WTC11 (cell line): ENCODE results near the gene ATF3. TPM values are rescaled to one million over a fixed set of nuclear protein-coding genes. Genes with fewer than 3 reads are reported as not detected.

ENCODE experiments used
- ATAC-seq: fragments of 200-7000 bp; cut with Tn5 transposase; 2 replicates; pipeline ENCODE4 v1.10.0; 2021; ENCODE audit warnings: mild to moderate bottlenecking, moderate library complexity
- CTCF ChIA-PET: fragments of 300-600 bp; sonication (Branson Sonifier 250); formaldehyde crosslinking; loops from one replicate; lab custom pipeline; 2021; ENCODE audit warnings: antibody characterized with exemption; lab: Charles Lee
- POLR2A ChIA-PET: fragments of 350-600 bp; sonication (Branson Sonifier 250); formaldehyde crosslinking; loops from one replicate; lab custom pipeline; 2021; ENCODE audit warnings: antibody characterized with exemption; lab: Charles Lee
- DNase-seq: peaks from one replicate; pipeline ENCODE4 v3.0.0; 2021; ENCODE audit warnings: low spot score
- H3K27ac Mint-ChIP-seq: 2 replicates; pipeline ENCODE4 v1.8.0; 2021; ENCODE audit warnings: mixed read lengths
- H3K27me3 Mint-ChIP-seq: 2 replicates; pipeline ENCODE4 v1.8.0; 2021; ENCODE audit warnings: low read depth, mild to moderate bottlenecking, moderate library complexity, mixed read lengths
- H3K36me3 Mint-ChIP-seq: 2 replicates; pipeline ENCODE4 v1.8.0; 2021; ENCODE audit warnings: mixed read lengths
- H3K4me1 Mint-ChIP-seq: 2 replicates; pipeline ENCODE4 v1.8.0; 2022; ENCODE audit warnings: mixed read lengths
- H3K4me3 Mint-ChIP-seq: 2 replicates; pipeline ENCODE4 v1.8.0; 2021; ENCODE audit warnings: mild to moderate bottlenecking, moderate library complexity, mixed read lengths
- H3K9me3 Mint-ChIP-seq: 2 replicates; pipeline ENCODE4 v1.8.0; 2021; ENCODE audit warnings: mixed read lengths
- JUN ChIP-seq: sonication (generic); formaldehyde crosslinking; IDR thresholded peaks from 2 replicates; pipeline ENCODE4 v1.8.0; 2023; ENCODE audit warnings: mild to moderate bottlenecking, missing genetic modification reagents
- MYBL2 ChIP-seq: sonication (generic); formaldehyde crosslinking; IDR thresholded peaks from 2 replicates; pipeline ENCODE4 v1.8.1; 2023; ENCODE audit warnings: mild to moderate bottlenecking, moderate library complexity, missing genetic modification reagents
- NFATC4 ChIP-seq: fragments of 250-450 bp; sonication (Bioruptor Pico); IDR thresholded peaks from 2 replicates; pipeline ENCODE4 v1.9.0; 2021; ENCODE audit warnings: mild to moderate bottlenecking
- NFE2L1 ChIP-seq: sonication (generic); formaldehyde crosslinking; IDR thresholded peaks from 2 replicates; pipeline ENCODE4 v1.8.1; 2023; ENCODE audit warnings: missing genetic modification reagents
- NR1H2 ChIP-seq: sonication (generic); formaldehyde crosslinking; IDR thresholded peaks from 2 replicates; pipeline ENCODE4 v1.9.0; 2021; ENCODE audit warnings: mild to moderate bottlenecking, moderate library complexity, missing genetic modification reagents
- NR3C1 ChIP-seq: sonication (generic); formaldehyde crosslinking; conservative IDR thresholded peaks from 2 replicates; pipeline ENCODE4 v1.8.1; 2023; ENCODE audit warnings: low read depth, mild to moderate bottlenecking, missing genetic modification reagents
- OVOL2 ChIP-seq: fragments of 250-450 bp; sonication (Bioruptor Pico); IDR thresholded peaks from 2 replicates; pipeline ENCODE4 v1.9.0; 2021; ENCODE audit warnings: mild to moderate bottlenecking, borderline replicate concordance
- RELA ChIP-seq: sonication (generic); formaldehyde crosslinking; IDR thresholded peaks from 2 replicates; pipeline ENCODE4 v1.8.1; 2022; ENCODE audit warnings: missing genetic modification reagents, mild to moderate bottlenecking, borderline replicate concordance
- ZNF219 ChIP-seq: sonication (generic); formaldehyde crosslinking; IDR thresholded peaks from 2 replicates; pipeline ENCODE4 v1.8.0; 2023; ENCODE audit warnings: missing genetic modification reagents, mild to moderate bottlenecking, borderline replicate concordance
- ZNF232 ChIP-seq: sonication (generic); formaldehyde crosslinking; IDR thresholded peaks from 2 replicates; pipeline ENCODE4 v1.8.0; 2022; ENCODE audit warnings: mild to moderate bottlenecking, missing genetic modification reagents
- ZNF671 ChIP-seq: fragments of 250-450 bp; sonication (Bioruptor Pico); IDR thresholded peaks from 2 replicates; pipeline ENCODE4 v1.8.0; 2021; ENCODE audit warnings: mild to moderate bottlenecking
- total RNA-seq: library from RNA; stranded (reverse); gene quantifications from 3 replicates; pipeline ENCODE4 v1.2.3, GENCODE V29; 2021
- TF ChIP-seq, protein P1 (sequence below): fragments of 200-600 bp; IDR thresholded peaks from 2 replicates; pipeline ENCODE4 v1.8.0; 2022; ENCODE audit warnings: antibody characterized with exemption
- TF ChIP-seq, protein P2 (sequence below): sonication (generic); formaldehyde crosslinking; IDR thresholded peaks from 2 replicates; pipeline ENCODE4 v1.8.1; 2023; ENCODE audit warnings: mild to moderate bottlenecking, missing genetic modification reagents, moderate library complexity
- TF ChIP-seq, protein P3 (sequence below): sonication (generic); formaldehyde crosslinking; IDR thresholded peaks from 2 replicates; pipeline ENCODE4 v1.8.1; 2023; ENCODE audit warnings: mild to moderate bottlenecking, missing genetic modification reagents
- TF ChIP-seq, protein P4 (sequence below): sonication (generic); formaldehyde crosslinking; conservative IDR thresholded peaks from 2 replicates; pipeline ENCODE4 v1.8.1; 2022; ENCODE audit warnings: mild to moderate bottlenecking, missing genetic modification reagents
- TF ChIP-seq, protein P5 (sequence below): fragments of 250-450 bp; sonication (Bioruptor Pico); conservative IDR thresholded peaks from 2 replicates; pipeline ENCODE4 v1.9.0; 2021; ENCODE audit warnings: mild to moderate bottlenecking
- TF ChIP-seq, protein P6 (sequence below): fragments of 250-450 bp; sonication (Bioruptor Pico); IDR thresholded peaks from 2 replicates; pipeline ENCODE4 v1.9.0; 2021; ENCODE audit warnings: mild to moderate bottlenecking
- TF ChIP-seq, protein P7 (sequence below): sonication (generic); formaldehyde crosslinking; IDR thresholded peaks from 2 replicates; pipeline ENCODE4 v1.8.1; 2023; ENCODE audit warnings: mild to moderate bottlenecking, moderate library complexity, missing genetic modification reagents
- TF ChIP-seq, protein P8 (sequence below): sonication (generic); formaldehyde crosslinking; IDR thresholded peaks from 2 replicates; pipeline ENCODE4 v1.8.0; 2022; ENCODE audit warnings: mild to moderate bottlenecking, missing genetic modification reagents
- TF ChIP-seq, protein P9 (sequence below): fragments of 250-450 bp; sonication (Bioruptor Pico); IDR thresholded peaks from 2 replicates; pipeline ENCODE4 v1.9.0; 2021; ENCODE audit warnings: moderate library complexity, mild to moderate bottlenecking, inconsistent platforms, borderline replicate concordance
- TF ChIP-seq, protein P10 (sequence below): sonication (generic); formaldehyde crosslinking; IDR thresholded peaks from 2 replicates; pipeline ENCODE4 v1.8.0; 2023; ENCODE audit warnings: mild to moderate bottlenecking, missing genetic modification reagents

ATF3 gene
- total RNA-seq, 1 experiment from 2014 or later: 19.4 TPM

DNA sequence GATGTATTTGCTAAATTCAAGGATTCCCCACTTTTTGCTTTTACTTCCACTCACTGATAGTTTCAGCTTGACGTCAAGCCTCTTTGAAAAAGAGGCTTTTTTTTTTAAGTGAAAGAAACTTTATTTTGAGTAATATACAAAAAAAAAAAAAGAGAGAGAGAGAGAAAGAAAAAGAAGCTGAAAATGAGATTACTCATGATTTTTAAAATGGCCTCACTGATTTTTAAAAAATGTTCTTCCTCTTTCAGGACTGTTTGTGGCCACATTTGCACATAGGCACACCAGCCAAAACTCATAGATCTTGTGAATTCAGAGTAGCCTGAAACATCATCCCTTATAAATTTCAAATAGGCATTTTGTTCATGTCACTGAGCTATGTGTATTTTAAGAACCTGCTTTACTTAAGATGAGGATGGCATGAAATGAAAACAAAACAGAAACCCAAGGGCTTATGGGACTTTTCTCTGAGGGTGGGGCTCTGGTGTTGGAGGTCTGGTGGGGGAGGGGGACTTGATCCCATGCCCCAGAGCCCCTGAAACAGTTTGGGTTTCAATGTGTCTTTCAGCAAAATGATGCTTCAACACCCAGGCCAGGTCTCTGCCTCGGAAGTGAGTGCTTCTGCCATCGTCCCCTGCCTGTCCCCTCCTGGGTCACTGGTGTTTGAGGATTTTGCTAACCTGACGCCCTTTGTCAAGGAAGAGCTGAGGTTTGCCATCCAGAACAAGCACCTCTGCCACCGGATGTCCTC, 6.1 kb downstream of the ATF3 start (continued):
- TF ChIP-seq, protein P1, sequence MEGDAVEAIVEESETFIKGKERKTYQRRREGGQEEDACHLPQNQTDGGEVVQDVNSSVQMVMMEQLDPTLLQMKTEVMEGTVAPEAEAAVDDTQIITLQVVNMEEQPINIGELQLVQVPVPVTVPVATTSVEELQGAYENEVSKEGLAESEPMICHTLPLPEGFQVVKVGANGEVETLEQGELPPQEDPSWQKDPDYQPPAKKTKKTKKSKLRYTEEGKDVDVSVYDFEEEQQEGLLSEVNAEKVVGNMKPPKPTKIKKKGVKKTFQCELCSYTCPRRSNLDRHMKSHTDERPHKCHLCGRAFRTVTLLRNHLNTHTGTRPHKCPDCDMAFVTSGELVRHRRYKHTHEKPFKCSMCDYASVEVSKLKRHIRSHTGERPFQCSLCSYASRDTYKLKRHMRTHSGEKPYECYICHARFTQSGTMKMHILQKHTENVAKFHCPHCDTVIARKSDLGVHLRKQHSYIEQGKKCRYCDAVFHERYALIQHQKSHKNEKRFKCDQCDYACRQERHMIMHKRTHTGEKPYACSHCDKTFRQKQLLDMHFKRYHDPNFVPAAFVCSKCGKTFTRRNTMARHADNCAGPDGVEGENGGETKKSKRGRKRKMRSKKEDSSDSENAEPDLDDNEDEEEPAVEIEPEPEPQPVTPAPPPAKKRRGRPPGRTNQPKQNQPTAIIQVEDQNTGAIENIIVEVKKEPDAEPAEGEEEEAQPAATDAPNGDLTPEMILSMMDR: no peak
- TF ChIP-seq, protein P2, sequence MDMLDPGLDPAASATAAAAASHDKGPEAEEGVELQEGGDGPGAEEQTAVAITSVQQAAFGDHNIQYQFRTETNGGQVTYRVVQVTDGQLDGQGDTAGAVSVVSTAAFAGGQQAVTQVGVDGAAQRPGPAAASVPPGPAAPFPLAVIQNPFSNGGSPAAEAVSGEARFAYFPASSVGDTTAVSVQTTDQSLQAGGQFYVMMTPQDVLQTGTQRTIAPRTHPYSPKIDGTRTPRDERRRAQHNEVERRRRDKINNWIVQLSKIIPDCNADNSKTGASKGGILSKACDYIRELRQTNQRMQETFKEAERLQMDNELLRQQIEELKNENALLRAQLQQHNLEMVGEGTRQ (CRISPR knock-in tag): no peak
- TF ChIP-seq, protein P3, sequence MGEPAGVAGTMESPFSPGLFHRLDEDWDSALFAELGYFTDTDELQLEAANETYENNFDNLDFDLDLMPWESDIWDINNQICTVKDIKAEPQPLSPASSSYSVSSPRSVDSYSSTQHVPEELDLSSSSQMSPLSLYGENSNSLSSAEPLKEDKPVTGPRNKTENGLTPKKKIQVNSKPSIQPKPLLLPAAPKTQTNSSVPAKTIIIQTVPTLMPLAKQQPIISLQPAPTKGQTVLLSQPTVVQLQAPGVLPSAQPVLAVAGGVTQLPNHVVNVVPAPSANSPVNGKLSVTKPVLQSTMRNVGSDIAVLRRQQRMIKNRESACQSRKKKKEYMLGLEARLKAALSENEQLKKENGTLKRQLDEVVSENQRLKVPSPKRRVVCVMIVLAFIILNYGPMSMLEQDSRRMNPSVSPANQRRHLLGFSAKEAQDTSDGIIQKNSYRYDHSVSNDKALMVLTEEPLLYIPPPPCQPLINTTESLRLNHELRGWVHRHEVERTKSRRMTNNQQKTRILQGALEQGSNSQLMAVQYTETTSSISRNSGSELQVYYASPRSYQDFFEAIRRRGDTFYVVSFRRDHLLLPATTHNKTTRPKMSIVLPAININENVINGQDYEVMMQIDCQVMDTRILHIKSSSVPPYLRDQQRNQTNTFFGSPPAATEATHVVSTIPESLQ (CRISPR knock-in tag): no peak
- TF ChIP-seq, protein P4, sequence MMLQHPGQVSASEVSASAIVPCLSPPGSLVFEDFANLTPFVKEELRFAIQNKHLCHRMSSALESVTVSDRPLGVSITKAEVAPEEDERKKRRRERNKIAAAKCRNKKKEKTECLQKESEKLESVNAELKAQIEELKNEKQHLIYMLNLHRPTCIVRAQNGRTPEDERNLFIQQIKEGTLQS (CRISPR knock-in tag): no peak
- no peak for TF ChIP-seq ZNF232 (CRISPR knock-in tag)

DNA sequence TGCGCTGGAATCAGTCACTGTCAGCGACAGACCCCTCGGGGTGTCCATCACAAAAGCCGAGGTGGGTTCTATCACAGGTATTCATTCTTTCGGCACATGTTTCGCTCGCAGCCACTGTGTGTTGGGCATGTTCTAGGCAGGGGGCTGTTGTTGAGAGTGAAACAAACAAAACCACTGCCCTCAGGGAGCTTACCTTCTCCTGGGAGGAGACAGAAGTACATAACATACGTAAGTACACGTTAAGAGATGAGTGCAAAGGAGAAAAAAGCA, 6.6 kb downstream of the ATF3 start:
- TF ChIP-seq, protein P5, sequence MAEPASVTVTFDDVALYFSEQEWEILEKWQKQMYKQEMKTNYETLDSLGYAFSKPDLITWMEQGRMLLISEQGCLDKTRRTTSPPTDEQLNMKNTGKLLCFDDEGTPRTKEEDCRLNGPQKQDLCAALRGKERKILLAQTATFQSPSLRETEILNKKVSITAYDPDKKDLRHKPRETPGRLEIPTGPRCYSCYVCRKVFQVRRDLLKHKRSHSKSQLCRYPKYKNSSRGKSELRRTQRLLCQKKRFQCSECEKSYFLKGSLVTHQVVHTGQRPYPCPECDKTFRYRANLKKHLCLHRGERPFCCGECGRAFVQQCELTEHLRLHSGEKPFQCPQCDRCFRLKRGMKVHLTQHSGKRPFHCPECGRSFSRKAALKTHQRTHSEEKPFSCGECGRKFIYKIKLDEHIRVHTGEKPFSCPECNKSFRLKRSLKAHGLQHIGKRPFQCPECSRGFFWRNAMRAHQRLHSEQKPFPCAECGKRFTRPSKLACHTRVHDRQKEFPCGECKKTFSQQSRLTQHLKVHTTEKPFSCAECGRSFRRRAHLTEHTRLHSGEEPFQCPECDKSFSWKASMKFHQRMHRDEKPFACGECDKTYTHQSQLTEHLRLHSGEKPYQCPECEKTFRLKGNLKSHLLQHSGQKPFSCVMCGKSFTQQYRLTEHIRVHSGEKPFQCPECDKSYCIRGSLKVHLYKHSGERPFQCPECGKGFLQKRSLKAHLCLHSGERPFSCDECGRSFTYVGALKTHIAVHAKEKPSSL (CRISPR knock-in tag): no peak
- TF ChIP-seq, protein P6, sequence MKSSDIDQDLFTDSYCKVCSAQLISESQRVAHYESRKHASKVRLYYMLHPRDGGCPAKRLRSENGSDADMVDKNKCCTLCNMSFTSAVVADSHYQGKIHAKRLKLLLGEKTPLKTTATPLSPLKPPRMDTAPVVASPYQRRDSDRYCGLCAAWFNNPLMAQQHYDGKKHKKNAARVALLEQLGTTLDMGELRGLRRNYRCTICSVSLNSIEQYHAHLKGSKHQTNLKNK (CRISPR knock-in tag): no peak
- TF ChIP-seq, protein P2 (CRISPR knock-in tag): no peak
- TF ChIP-seq NR1H2 (CRISPR knock-in tag): no peak
- no peak for TF ChIP-seq NFATC4 (CRISPR knock-in tag)
- no peak for TF ChIP-seq MYBL2 (CRISPR knock-in tag)
- no peak for TF ChIP-seq NR3C1 (CRISPR knock-in tag)
- TF ChIP-seq RELA (CRISPR knock-in tag): no peak
- TF ChIP-seq, protein P7, sequence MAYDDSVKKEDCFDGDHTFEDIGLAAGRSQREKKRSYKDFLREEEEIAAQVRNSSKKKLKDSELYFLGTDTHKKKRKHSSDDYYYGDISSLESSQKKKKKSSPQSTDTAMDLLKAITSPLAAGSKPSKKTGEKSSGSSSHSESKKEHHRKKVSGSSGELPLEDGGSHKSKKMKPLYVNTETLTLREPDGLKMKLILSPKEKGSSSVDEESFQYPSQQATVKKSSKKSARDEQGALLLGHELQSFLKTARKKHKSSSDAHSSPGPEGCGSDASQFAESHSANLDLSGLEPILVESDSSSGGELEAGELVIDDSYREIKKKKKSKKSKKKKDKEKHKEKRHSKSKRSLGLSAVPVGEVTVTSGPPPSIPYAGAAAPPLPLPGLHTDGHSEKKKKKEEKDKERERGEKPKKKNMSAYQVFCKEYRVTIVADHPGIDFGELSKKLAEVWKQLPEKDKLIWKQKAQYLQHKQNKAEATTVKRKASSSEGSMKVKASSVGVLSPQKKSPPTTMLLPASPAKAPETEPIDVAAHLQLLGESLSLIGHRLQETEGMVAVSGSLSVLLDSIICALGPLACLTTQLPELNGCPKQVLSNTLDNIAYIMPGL (CRISPR knock-in tag): no peak
- TF ChIP-seq ZNF219: no peak
- TF ChIP-seq NFE2L1: no peak
- no peak for TF ChIP-seq JUN (CRISPR knock-in tag)
- TF ChIP-seq, protein P8, sequence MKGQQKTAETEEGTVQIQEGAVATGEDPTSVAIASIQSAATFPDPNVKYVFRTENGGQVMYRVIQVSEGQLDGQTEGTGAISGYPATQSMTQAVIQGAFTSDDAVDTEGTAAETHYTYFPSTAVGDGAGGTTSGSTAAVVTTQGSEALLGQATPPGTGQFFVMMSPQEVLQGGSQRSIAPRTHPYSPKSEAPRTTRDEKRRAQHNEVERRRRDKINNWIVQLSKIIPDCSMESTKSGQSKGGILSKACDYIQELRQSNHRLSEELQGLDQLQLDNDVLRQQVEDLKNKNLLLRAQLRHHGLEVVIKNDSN (CRISPR knock-in tag): no peak
- TF ChIP-seq, protein P9, sequence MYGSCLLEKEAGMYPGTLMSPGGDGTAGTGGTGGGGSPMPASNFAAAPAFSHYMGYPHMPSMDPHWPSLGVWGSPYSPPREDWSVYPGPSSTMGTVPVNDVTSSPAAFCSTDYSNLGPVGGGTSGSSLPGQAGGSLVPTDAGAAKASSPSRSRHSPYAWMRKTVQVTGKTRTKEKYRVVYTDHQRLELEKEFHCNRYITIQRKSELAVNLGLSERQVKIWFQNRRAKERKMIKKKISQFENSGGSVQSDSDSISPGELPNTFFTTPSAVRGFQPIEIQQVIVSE: no peak
- TF ChIP-seq ZNF671: no peak
- TF ChIP-seq, protein P10, sequence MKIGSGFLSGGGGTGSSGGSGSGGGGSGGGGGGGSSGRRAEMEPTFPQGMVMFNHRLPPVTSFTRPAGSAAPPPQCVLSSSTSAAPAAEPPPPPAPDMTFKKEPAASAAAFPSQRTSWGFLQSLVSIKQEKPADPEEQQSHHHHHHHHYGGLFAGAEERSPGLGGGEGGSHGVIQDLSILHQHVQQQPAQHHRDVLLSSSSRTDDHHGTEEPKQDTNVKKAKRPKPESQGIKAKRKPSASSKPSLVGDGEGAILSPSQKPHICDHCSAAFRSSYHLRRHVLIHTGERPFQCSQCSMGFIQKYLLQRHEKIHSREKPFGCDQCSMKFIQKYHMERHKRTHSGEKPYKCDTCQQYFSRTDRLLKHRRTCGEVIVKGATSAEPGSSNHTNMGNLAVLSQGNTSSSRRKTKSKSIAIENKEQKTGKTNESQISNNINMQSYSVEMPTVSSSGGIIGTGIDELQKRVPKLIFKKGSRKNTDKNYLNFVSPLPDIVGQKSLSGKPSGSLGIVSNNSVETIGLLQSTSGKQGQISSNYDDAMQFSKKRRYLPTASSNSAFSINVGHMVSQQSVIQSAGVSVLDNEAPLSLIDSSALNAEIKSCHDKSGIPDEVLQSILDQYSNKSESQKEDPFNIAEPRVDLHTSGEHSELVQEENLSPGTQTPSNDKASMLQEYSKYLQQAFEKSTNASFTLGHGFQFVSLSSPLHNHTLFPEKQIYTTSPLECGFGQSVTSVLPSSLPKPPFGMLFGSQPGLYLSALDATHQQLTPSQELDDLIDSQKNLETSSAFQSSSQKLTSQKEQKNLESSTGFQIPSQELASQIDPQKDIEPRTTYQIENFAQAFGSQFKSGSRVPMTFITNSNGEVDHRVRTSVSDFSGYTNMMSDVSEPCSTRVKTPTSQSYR (CRISPR knock-in tag): no peak
- no peak for TF ChIP-seq OVOL2 (CRISPR knock-in tag)
- TF ChIP-seq, all 79 proteins: peak for 0
- no peak for DNase-seq
- CTCF ChIA-PET: interaction anchor here (1.1 to 2.0 kb wide), 4 partner anchors 14 to 158 kb away, joined by 3 to 9 read pairs (median 4); no protein-coding TSS in a partner anchor
- Mint-ChIP-seq H3K4me3 (no peak overlapping the region), H3K4me1 (peaks cover 48% of the 10 kb centered on the region), H3K36me3 (peaks cover 43% of the 10 kb centered on the region), H3K27ac (no peak overlapping the region), H3K27me3 (peaks cover 12% of the 10 kb centered on the region), H3K9me3 (no peaks in the 10 kb centered on the region)
- POLR2A ChIA-PET: no interaction called here
- ATAC-seq: no peak
